Bone marrow (tissue), 2 donors: Measurements from ENCODE around the gene ATG5.
A peak's percentile ranks its signal among the peaks of the same experiment; 100 is the strongest.
"Not testable (repeated sequence)": the region's sequence is repeated elsewhere in the genome, so short reads cannot be mapped to it uniquely, and the experiment has no call there.

Experiments
- DNase-seq, 2 donors: peaks; one replicate each; lab custom pipeline; 2025; lab: John Stamatoyannopoulos, UW

Gene ATG5

GRCh38 chr6:106155219-106155830 is 170.2 kb downstream of the ATG5 start:
- DNase-seq = no peak

DNA sequence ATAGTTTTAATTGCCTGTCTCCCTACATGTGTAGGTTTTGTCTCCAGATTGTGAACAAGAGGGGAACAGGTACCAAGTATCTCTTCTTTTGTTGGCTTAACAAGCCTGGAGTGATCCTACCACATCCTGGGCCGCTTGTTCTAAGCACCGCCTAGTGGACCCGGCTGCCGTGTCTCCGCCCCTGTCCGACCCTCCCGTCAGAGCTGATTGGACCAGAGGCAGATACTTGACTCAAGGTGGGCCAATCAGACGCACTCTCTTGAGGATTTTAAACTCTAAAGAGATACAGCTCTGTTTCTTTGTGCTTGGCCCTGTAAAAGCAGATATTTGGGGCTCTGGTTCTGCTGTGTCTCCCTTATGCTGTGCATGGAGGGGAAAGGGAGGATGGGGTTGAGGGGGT is 171.2 kb downstream of the ATG5 start:
- no peak for DNase-seq

- no peak for DNase-seq
Measured at GRCh38 chr6:106152952-106153351, 172.6 kb downstream of the ATG5 start.

- DNase-seq = not testable (repeated sequence)
Measured at GRCh38 chr6:106152476-106152875, 173.1 kb downstream of the ATG5 start.

- no peak for DNase-seq
Measured at GRCh38 chr6:106149472-106150069, 176.0 kb downstream of the ATG5 start.

GRCh38 chr6:106147476-106147875 is 178.1 kb downstream of the ATG5 start:
- DNase-seq = no peak

- DNase-seq = no peak
Measured at GRCh38 chr6:106146852-106147351, 178.7 kb downstream of the ATG5 start.

GRCh38 chr6:106145741-106146227 is 179.8 kb downstream of the ATG5 start:
- no peak for DNase-seq

DNA sequence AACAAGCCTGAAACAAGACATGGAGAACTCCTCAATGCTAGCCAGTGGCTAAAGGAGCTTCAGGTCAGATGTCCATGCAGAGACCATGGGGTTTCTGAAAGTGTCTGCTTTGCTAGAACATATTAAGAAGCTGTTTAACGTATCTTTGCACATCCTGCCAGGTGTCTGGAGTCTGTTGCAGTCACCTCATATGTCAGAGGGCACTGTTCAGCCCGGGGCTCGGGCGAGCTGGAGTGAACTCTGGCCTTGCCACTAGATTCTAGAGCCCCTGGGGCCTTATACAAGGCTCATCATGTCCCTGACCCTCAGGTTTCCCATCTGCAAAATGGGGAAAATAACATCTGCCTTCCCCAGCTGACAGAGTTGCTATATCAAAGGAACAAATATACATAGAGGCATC is 180.4 kb downstream of the ATG5 start:
- no peak for DNase-seq

- no peak for DNase-seq
Measured at GRCh38 chr6:106143665-106144064, 181.9 kb downstream of the ATG5 start.

DNA sequence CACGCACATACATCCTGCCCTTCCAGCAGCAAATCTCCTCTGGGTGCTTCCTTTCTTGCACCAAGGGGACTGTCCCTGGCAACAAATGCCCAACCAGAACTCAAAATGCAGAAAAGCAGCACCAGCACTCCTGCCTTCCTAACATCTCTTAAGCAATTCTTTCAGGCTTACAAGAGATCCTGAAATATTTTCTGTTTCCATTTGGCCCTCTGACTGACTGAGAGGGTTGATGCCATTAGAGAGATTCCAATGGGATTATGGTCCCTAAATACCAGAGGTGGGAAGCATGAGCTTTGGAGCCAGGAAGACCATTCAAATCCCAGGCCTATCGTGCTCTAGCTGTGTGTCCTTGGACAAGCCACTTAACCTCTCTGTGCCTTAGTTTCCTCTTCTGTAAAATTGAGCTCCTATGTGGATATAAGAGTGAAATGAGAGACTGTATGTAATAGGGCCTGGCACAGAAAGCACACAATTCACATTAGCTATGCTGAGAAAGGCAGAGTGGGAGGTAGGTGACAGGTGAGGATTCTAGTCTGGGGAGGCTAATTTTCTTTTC is 182.6 kb downstream of the ATG5 start:
- no peak for DNase-seq

GRCh38 chr6:106141441-106142237 is 183.9 kb downstream of the ATG5 start:
- peak in 1 of 2 donors; percentile 42 for DNase-seq

GRCh38 chr6:106138151-106138550 is 187.4 kb downstream of the ATG5 start:
- DNase-seq = no peak

- no peak for DNase-seq
Measured at GRCh38 chr6:106136845-106137244, 188.7 kb downstream of the ATG5 start.

DNA sequence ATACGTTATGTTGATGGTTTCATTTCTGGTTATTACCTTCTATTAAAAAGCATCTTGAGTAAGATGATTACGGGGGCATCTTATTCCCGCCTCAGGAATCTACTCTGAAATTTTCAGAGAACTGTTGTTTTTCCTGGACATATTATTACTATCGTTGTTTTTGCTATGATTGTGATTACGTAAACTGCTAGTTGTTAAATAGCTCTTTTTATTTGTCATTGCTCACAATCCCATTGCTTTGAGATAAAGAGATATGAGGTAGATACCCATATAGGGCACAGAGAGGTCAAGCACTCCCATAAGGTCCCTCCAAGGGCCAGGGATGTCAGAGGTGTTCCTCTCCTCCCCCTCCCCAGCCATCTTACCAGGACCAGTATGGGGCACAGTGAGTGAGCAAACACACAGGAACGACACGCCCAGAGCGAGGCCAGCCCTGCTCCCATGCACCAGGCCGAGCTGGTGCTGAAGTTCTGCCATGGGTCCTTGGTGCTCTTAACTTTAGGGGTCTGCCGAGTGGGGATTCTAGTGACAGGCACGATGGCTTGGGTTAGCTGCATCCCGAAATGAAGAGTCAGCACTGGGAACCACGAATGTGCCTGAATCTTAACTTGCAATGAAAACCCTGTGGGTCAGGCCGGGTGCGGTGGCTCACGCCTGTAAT is 189.5 kb downstream of the ATG5 start:
- no peak for DNase-seq

GRCh38 chr6:106134906-106135634 is 190.5 kb downstream of the ATG5 start:
- DNase-seq = no peak
